GM04504 (cell line): ENCODE measurements around the gene HOXB2.
"Not testable (repeated sequence)": the region's sequence is repeated elsewhere in the genome, so short reads cannot be mapped to it uniquely, and the experiment has no call there.

Experiments
- DNase-seq: peaks from one replicate; pipeline ENCODE4 v3.0.0-alpha.2; 2012; ENCODE audit warnings: low read depth

Gene HOXB2

GRCh38 chr17:48514477-48514876 lies 30.4 kb downstream of the HOXB2 start:
- DNase-seq, result no peak

DNA sequence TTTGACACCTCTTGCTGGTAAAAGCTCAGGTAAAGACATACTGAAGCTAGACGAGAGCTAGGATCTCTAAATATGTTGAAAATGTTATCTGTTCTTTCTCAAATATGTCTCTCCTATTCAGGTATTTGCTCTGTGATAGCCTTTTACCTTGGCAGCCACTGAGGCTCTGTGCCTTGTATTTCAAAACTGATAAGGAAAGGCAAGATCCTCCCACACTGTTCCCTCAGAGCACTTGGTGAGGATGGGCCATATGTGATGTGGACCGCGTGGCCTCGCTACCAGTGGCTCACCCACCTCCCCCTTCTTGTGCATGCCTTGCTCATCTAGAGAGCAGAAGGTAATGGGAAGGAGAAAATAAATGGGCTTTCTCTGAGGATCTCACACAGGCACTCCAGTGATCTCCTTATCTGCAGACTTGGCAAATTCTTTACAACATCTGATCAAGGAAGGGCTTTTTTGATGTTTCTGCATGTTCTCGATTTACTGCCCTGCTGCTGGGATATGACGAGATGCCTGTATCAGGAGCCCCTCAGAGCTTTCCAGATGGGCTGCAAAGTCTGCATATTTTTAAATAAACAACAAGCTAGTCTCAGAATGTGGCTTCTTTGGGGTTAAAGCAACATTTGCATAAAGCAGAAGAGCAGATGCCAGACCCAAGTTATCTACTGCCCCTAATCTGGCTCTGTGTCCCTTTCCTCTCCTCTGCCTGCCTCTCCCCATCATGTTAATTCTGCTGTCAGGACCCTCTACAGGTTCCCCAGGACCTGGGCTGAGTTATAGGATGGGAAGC lies 31.0 kb downstream of the HOXB2 start:
- no peak for DNase-seq

DNA sequence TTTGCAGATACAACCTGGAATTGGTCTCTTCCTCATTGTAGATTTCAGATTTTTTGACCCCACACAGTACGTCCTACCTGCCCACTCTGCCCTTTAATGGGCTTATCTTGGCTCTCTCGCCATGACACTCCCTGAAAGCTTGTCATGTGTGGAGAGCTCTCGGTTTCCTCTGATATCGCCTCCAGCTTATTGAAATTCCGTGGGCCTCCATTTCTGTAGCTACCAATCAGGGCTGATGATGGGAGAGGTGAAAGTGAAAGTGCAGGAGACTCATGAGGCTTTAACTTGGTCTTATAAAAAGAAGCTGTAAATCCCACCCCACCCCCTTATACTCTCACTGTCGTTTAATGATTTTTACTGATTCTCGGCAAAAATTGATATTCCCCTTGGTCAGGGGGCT lies 31.8 kb downstream of the HOXB2 start:
- no peak for DNase-seq

DNA sequence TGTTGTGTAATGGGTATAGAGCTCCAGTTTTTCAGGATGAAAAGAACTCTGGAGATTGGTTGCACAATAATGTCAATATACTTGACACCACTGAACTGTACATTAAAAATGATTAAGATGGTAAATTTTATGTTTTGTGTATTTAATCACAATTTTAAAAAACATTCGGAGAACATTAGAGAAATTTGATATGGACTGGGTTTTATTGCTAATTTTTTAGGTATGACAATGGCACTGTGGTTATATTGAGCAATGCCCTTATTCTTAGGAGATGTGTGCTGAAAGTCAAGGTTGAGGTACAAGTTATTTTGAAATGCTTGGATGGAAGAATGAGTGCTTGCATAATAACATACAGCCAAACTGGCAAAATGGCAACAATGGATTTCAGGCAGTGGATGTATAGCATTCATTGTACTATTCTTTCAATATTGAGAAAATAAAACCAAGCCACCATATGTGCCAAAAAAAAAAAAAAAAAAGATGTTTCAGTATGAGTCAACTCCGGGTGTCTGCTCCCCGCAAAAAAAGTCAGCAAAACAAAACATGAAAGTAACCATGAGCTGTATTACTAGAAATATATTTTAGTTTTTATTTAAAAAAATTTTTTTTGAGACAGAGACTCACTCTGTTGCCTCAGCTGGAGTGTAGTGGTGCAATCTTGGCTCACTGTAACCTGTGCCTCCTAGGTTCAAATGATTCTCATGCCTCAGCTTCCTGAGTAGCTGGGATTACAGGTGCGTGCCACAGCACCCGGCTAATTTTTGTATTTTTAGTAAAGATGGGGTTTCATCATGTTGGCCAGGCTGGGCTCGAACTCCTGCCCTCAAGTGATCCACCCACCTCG lies 33.9 kb downstream of the HOXB2 start:
- peak; percentile 67 for DNase-seq

DNA sequence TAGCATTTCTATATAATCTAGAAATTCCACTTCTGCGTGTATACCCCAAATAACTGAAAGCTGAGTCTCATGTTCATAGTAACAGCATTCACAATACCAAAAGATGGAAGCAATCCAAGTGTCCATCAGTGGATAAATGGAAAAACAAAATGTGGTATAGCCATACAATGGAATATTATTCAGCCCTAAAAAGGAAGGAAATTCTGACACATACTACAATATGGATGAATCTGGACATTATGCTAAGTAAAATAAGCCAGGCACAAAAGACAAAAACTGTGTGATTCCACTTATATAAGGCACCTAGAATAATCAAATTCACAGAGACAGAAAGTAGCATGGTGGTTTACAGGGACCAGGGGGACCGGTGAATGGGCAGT lies 34.5 kb downstream of the HOXB2 start:
- no peak for DNase-seq

GRCh38 chr17:48509708-48510107 lies 35.2 kb downstream of the HOXB2 start:
- not testable (repeated sequence) for DNase-seq

DNA sequence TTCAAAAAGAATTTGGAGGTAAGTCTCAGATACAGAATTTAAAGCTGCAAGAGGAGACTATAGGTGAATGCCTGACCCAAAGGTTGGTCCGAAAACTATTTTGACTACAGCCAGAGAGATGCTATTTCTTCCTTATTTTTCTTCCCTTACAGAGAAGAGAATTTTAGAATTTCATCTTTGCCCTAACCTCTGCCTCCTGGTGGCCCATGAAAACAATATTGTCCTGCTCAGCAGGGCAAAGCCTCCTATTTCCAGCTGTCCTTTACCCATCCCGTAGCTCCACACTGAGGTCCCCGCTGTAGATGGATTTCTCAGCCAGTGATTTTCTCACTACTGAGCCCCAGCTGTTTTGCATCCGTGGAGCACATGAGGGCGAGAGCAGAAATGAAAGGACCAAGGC lies 38.7 kb downstream of the HOXB2 start:
- no peak for DNase-seq

- peak; percentile 77 for DNase-seq
Measured at GRCh38 chr17:48505788-48506187, 39.1 kb downstream of the HOXB2 start.

GRCh38 chr17:48504953-48505352 lies 40.0 kb downstream of the HOXB2 start:
- no peak for DNase-seq

- DNase-seq, result no peak
Measured at GRCh38 chr17:48503747-48504146, 41.2 kb downstream of the HOXB2 start.

GRCh38 chr17:48502901-48503300 lies 42.0 kb downstream of the HOXB2 start:
- DNase-seq, result no peak

GRCh38 chr17:48502312-48502711 lies 42.6 kb downstream of the HOXB2 start:
- DNase-seq, result no peak

- DNase-seq, result no peak
Measured at GRCh38 chr17:48500435-48501426, 44.2 kb downstream of the HOXB2 start.

GRCh38 chr17:48499735-48500434 lies 45.0 kb downstream of the HOXB2 start:
- no peak for DNase-seq

GRCh38 chr17:48499248-48499647 lies 45.7 kb downstream of the HOXB2 start:
- no peak for DNase-seq

- no peak for DNase-seq
Measured at GRCh38 chr17:48498164-48498850, 46.6 kb downstream of the HOXB2 start.

DNA sequence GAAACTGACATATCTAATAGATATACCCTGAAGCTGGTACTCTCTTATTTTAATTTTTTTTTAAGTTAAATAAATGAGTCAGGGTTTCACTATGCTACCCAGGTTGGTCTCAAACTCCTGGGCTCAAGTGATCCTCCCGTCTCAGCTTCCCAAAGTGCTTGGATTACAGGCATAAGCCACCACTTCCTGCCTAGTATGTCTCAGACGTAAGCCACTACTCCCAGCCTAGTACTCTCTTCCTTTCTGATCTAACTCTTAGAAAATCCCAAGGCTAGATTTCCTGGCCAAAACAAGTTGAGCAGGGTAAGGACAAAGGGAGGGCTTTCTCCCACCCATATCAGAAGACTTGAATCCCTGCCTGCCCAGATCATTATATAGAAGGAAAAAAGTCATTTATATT lies 47.8 kb downstream of the HOXB2 start:
- no peak for DNase-seq

GRCh38 chr17:48494335-48494734 lies 50.6 kb downstream of the HOXB2 start:
- DNase-seq, result no peak
